Stimulated activated naive CD8-positive, alpha-beta T cell treated with anti-CD3 and anti-CD28 coated beads, Interleukin-15, amount 100 ng/mL, for 72 hours (primary cell): ENCODE data around the gene KLHL11.
"Not testable (repeated sequence)": the region's sequence is repeated elsewhere in the genome, so short reads cannot be mapped to it uniquely, and the experiment has no call there.

Source experiments
- ATAC-seq: fragments of 150-1000 bp; cut with Tn5 transposase; 2 replicates; pipeline ENCODE4 v1.10.0; 2021; ENCODE audit warnings: mild to moderate bottlenecking, moderate library complexity
- DNase-seq, 2 donors: peaks; one replicate each; pipeline ENCODE4 v3.0.0; 2021 to 2022
- H3K27ac Mint-ChIP-seq, 2 donors: one replicate each; pipeline ENCODE4 v1.8.0; 2022; ENCODE audit warnings: mild to moderate bottlenecking in 2 of 2, mixed read lengths in 2 of 2, moderate library complexity in 2 of 2
- H3K27me3 Mint-ChIP-seq: one replicate; pipeline ENCODE4 v1.8.0; 2022; ENCODE audit warnings: mixed read lengths
- H3K4me1 Mint-ChIP-seq: one replicate; pipeline ENCODE4 v1.8.0; 2022; ENCODE audit warnings: mild to moderate bottlenecking, mixed read lengths
- H3K4me3 Mint-ChIP-seq, 2 donors: one replicate each; pipeline ENCODE4 v1.8.0; 2022; ENCODE audit warnings: mild to moderate bottlenecking in 2 of 2, mixed read lengths in 2 of 2, moderate library complexity in 1 of 2
- H3K9me3 Mint-ChIP-seq, 2 donors: one replicate each; pipeline ENCODE4 v1.8.0; 2022; ENCODE audit warnings: mixed read lengths in 2 of 2

KLHL11 gene

GRCh38 chr17:41829961-41830360 is 35.3 kb downstream of the KLHL11 start:
- peak overlapping the region in 1 of 2 donors; percentile 31 for H3K27ac Mint-ChIP-seq
- not testable (repeated sequence) for H3K4me3 Mint-ChIP-seq, H3K27me3 Mint-ChIP-seq, DNase-seq, ATAC-seq, H3K9me3 Mint-ChIP-seq, H3K4me1 Mint-ChIP-seq

- Mint-ChIP-seq H3K4me1 (no peaks in the 10 kb centered on the region), H3K9me3 (no peaks in the 10 kb centered on the region), H3K27ac (no peak overlapping the region), H3K27me3 (no peaks in the 10 kb centered on the region), H3K4me3 (no peak overlapping the region)
- DNase-seq (no peak), ATAC-seq (no peak)
Measured at GRCh38 chr17:41825175-41825845, 39.9 kb downstream of the KLHL11 start.

GRCh38 chr17:41824086-41824485 is 41.1 kb downstream of the KLHL11 start:
- no peak overlapping the region for H3K27ac Mint-ChIP-seq
- no peaks in the 10 kb centered on the region for H3K9me3 Mint-ChIP-seq
- no peak for DNase-seq
- no peak for ATAC-seq
- no peaks in the 10 kb centered on the region for H3K27me3 Mint-ChIP-seq
- H3K4me1 Mint-ChIP-seq: no peaks in the 10 kb centered on the region
- no peak overlapping the region for H3K4me3 Mint-ChIP-seq

DNA sequence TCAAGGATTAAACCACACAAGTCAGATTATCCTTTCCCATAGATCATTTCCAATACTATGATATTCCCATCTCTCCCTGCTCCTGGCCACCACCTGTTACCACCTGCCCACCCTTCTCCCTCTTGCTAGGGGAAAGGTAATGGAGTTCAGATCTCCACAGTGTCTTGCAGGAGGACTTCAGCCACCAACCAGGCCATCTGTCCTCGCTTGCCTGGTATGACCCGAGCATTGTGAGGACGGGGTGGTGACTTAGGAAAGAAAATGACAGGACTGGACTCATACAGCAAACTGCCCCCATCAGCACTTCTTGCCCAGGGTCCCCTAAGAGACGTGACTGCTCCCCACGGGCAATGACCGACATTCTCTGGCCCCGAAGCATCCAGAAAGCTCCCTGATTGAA is 41.6 kb downstream of the KLHL11 start:
- no peak overlapping the region for H3K4me3 Mint-ChIP-seq
- no peak for DNase-seq
- H3K4me1 Mint-ChIP-seq: no peaks in the 10 kb centered on the region
- no peak overlapping the region for H3K27ac Mint-ChIP-seq
- no peaks in the 10 kb centered on the region for H3K9me3 Mint-ChIP-seq
- H3K27me3 Mint-ChIP-seq: no peaks in the 10 kb centered on the region
- no peak for ATAC-seq

DNA sequence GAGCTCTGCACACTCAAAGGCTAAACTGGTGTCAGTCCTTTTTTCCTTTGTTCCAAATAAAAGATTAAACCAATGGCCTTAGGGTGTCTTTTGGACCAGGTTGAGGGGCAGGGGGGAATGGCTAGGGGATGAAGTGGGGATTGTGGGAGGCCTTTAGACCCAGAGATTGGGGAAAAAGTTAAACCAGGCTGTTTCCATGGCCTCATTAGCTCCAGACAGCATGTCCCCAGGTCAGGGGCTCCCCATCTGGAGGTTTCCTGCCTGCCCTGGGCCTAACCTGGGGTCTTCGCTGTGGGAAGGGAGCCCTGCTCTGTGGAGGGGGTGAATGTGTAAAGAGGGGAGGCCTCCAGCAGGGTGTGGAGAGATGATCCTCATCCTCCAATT is 42.1 kb downstream of the KLHL11 start:
- ATAC-seq: no peak
- H3K27ac Mint-ChIP-seq: no peak overlapping the region
- no peaks in the 10 kb centered on the region for H3K27me3 Mint-ChIP-seq
- DNase-seq: no peak
- H3K9me3 Mint-ChIP-seq: no peaks in the 10 kb centered on the region
- H3K4me3 Mint-ChIP-seq: no peak overlapping the region
- H3K4me1 Mint-ChIP-seq: no peaks in the 10 kb centered on the region

DNA sequence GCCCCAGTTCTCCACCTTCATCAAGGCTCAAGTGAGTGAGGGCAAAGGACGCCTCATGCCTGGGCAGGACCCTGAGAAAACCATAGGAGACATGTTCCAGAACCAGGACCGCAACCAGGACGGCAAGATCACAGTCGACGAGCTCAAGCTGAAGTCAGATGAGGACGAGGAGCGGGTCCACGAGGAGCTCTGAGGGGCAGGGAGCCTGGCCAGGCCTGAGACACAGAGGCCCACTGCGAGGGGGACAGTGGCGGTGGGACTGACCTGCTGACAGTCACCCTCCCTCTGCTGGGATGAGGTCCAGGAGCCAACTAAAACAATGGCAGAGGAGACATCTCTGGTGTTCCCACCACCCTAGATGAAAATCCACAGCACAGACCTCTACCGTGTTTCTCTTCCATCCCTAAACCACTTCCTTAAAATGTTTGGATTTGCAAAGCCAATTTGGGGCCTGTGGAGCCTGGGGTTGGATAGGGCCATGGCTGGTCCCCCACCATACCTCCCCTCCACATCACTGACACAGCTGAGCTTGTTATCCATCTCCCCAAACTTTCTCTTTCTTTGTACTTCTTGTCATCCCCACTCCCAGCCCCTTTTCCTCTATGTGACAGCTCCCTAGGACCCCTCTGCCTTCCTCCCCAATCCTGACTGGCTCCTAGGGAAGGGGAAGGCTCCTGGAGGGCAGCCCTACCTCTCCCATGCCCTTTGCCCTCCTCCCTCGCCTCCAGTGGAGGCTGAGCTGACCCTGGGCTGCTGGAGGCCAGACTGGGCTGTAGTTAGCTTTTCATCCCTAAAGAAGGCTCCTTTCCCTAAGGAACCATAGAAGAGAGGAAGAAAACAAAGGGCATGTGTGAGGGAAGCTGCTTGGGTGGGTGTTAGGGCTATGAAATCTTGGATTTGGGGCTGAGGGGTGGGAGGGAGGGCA is 42.7 kb downstream of the KLHL11 start:
- ATAC-seq: no peak
- Mint-ChIP-seq H3K27ac (no peak overlapping the region), H3K9me3 (no peaks in the 10 kb centered on the region), H3K4me3 (no peak overlapping the region), H3K4me1 (no peaks in the 10 kb centered on the region), H3K27me3 (no peaks in the 10 kb centered on the region)
- DNase-seq: no peak

GRCh38 chr17:41821776-41822175 is 43.4 kb downstream of the KLHL11 start:
- DNase-seq (no peak), ATAC-seq (peak; percentile 13)
- Mint-ChIP-seq H3K27me3 (no peaks in the 10 kb centered on the region), H3K27ac (no peak overlapping the region), H3K4me1 (no peaks in the 10 kb centered on the region), H3K4me3 (no peak overlapping the region), H3K9me3 (no peaks in the 10 kb centered on the region)

DNA sequence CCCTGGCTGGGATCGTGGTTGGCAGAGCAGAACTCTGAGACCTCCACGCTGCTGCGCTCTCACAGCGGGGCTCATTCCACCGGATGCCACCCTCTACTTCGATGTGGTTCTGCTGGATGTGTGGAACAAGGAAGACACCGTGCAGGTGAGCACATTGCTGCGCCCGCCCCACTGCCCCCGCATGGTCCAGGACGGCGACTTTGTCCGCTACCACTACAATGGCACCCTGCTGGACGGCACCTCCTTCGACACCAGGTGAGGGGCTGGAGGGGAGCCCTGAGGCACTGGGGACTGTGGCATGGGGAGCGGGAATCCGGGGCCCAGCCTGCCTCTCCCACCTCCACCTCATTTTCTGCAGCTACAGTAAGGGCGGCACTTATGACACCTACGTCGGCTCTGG is 47.2 kb downstream of the KLHL11 start:
- Mint-ChIP-seq H3K27me3 (peaks cover 12% of the 10 kb centered on the region), H3K4me3 (no peak overlapping the region), H3K4me1 (peaks cover 5% of the 10 kb centered on the region), H3K9me3 (no peaks in the 10 kb centered on the region), H3K27ac (no peak overlapping the region)
- ATAC-seq (no peak), DNase-seq (no peak)

DNA sequence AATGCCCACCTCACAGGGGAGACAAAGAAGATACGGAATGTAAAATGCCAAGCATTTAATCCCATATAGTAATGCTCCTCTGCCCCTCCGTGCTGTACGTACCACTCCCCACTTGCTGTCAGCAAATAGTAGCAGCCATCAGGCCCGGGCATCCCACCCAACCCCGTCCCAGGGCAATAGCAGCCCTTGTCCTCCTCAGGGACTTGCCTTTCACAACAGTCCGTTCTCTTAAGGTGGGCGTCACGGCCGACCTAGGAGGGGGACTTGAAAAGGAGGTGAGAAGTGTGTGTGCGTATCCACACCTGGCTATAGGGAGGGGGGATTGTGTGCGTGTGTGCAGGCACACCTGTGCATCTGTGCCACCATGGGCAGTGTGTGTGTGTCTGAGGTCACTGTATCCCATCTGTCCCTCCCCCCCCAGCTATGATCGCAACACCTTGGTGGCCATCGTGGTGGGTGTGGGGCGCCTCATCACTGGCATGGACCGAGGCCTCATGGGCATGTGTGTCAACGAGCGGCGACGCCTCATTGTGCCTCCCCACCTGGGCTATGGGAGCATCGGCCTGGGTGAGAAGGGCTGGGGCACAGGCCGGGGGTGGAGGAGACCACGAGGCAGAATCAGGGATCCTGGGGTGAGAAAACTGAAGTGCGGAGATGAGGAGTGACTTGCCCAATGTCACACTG is 48.4 kb downstream of the KLHL11 start:
- no peak overlapping the region for H3K4me3 Mint-ChIP-seq
- H3K4me1 Mint-ChIP-seq: peaks cover 16% of the 10 kb centered on the region
- no peak for DNase-seq
- H3K27ac Mint-ChIP-seq: no peak overlapping the region
- H3K27me3 Mint-ChIP-seq: peaks cover 23% of the 10 kb centered on the region
- no peak for ATAC-seq
- no peaks in the 10 kb centered on the region for H3K9me3 Mint-ChIP-seq

DNA sequence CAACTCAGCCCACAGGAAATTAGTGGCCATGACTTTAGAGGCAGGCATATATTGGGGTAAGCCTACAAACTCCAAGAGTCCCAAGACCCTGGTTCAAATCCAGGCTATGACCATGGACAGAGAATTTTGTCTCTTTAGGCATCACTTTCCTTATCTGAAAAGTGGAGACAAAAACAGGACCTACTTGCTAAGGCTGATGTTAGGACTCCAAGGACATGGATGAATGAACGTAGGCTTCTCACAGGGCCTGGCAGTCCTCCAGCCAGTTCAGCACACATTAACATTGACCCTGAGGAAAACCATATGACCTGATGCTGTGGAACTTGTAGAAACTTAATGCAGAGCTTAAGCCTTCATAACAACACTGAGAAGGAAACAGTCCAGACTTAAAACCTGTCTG is 51.0 kb downstream of the KLHL11 start:
- peaks cover 37% of the 10 kb centered on the region for H3K4me1 Mint-ChIP-seq
- ATAC-seq: no peak

DNA sequence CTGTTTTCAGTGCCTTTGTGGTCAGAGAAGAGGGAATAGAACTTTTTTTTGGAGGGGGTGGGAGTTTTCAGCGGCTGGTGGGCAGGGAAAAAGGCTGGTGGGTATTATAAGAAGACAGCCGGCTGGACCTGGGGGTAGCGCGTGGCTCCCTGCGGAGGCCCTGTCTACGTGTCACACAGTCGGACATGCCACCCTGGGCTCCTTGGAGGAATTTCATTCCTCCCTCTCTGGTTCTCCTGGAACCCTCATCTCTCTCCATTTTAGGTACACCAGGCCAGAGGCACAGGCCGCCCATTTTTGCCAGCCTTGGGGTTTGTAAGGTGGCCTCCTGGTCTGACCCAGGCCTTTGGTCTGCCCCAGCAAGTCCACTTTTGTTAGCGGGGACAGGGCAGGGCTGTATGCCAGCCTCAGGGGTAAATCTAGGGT is 51.5 kb downstream of the KLHL11 start:
- DNase-seq (no peak), ATAC-seq (no peak)
- Mint-ChIP-seq H3K9me3 (no peaks in the 10 kb centered on the region), H3K27ac (no peak overlapping the region), H3K4me1 (peaks cover 37% of the 10 kb centered on the region), H3K27me3 (peaks cover 38% of the 10 kb centered on the region), H3K4me3 (no peak overlapping the region)

More for the DNA sequence above, 51.0 kb downstream of the KLHL11 start:
- no peak overlapping the region for H3K4me3 Mint-ChIP-seq
- no peak overlapping the region for H3K27ac Mint-ChIP-seq
- no peak for DNase-seq
- no peaks in the 10 kb centered on the region for H3K9me3 Mint-ChIP-seq
- H3K27me3 Mint-ChIP-seq: peaks cover 38% of the 10 kb centered on the region

DNA sequence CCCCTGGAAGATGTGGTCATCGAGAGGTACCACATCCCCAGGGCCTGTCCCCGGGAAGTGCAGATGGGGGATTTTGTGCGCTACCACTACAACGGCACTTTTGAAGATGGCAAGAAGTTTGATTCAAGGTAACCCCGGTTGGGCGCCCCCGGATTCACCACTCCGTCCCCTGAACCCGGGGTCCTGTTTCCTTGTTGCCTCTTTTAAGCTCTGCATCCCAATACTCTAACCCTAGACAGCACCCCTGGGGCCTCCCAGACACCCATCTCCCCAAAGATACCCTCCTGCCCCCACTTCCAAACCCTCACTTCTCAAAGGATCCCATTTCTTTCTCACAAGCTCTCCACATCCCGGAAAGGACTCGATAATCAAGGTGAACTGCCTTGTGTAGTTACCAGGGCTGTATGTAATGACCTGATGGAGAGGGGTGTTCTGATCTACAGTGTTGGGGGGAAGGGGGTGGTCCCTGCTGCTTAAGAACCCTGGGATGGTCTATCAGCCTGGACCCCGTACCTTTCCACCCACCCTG is 52.0 kb downstream of the KLHL11 start:
- DNase-seq (no peak), ATAC-seq (no peak)
- peaks cover 38% of the 10 kb centered on the region for H3K27me3 Mint-ChIP-seq
- H3K4me1 Mint-ChIP-seq: peaks cover 37% of the 10 kb centered on the region
- no peaks in the 10 kb centered on the region for H3K9me3 Mint-ChIP-seq
- H3K27ac Mint-ChIP-seq: peak overlapping the region in 1 of 2 donors; percentile 47
- H3K4me3 Mint-ChIP-seq: peak overlapping the region; percentile 85 to 99

DNA sequence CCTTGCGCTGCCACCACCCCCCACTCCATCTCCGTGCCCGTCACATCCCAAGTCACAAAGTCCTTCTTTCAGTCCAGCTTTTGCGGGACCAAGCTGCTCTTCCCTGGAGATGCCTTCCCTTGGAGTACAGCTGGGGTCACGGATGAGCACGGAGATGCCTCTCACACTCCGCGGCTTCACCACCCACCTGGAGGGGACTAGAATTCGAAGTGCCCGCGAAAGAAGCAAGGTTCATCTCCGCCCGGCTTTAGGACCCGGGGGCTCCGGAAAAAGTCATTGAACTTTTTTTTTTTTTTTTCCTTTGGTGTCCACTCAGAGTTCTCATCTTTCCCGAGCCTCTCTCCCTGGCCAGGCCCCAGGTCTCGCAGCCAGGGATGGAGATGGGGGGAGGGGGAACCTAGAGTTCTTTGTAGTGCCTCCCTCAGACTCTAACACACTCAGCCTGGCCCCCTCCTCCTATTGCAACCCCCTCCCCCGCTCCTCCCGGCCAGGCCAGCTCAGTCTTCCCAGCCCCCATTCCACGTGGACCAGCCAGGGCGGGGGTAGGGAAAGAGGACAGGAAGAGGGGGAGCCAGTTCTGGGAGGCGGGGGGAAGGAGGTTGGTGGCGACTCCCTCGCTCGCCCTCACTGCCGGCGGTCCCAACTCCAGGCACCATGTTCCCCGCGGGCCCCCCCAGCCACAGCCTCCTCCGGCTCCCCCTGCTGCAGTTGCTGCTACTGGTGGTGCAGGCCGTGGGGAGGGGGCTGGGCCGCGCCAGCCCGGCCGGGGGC is 52.7 kb downstream of the KLHL11 start, which contains the start of gene FKBP10:
TSS of gene FKBP10 (plus strand) at position 624 of the 771 bp plus-strand sequence. CDS start at position 655, 31 bp downstream.
- Mint-ChIP-seq H3K9me3 (no peaks in the 10 kb centered on the region), H3K4me1 (peaks cover 37% of the 10 kb centered on the region), H3K4me3 (peak within 1 kb of the TSS; percentile 85 to 99), H3K27me3 (peaks cover 38% of the 10 kb centered on the region), H3K27ac (peak within 1 kb of the TSS; percentile 47 to 74)
- ATAC-seq: peak; percentile 37
- peak; percentile 46 to 51 for DNase-seq

GRCh38 chr17:41811549-41812380 is 53.5 kb downstream of the KLHL11 start, which contains the start of gene P3H4:
P3H4 (minus strand) TSS chr17:41811949; CDS start chr17:41811915, 34 bp downstream.
- H3K27ac Mint-ChIP-seq: peak within 1 kb of the TSS in 1 of 2 donors; percentile 74
- H3K27me3 Mint-ChIP-seq: peaks cover 38% of the 10 kb centered on the region
- peaks cover 37% of the 10 kb centered on the region for H3K4me1 Mint-ChIP-seq
- DNase-seq (peak; percentile 78 to 85), ATAC-seq (peak; percentile 92)
- no peaks in the 10 kb centered on the region for H3K9me3 Mint-ChIP-seq
- H3K4me3 Mint-ChIP-seq: peak within 1 kb of the TSS; percentile 85 to 99
